SH-SY5Y (cell line): ENCODE data around the gene KCTD13.

Experiments used
- GATA2 ChIP-seq: IDR thresholded peaks from 2 replicates; pipeline ENCODE4 v1.6.1; 2011; ENCODE audit warnings: mild to moderate bottlenecking, low read depth, low read length
- GATA3 ChIP-seq: IDR thresholded peaks from 2 replicates; pipeline ENCODE4 v1.6.1; 2011; ENCODE audit warnings: low read depth, mild to moderate bottlenecking, low read length, moderate library complexity

DNA sequence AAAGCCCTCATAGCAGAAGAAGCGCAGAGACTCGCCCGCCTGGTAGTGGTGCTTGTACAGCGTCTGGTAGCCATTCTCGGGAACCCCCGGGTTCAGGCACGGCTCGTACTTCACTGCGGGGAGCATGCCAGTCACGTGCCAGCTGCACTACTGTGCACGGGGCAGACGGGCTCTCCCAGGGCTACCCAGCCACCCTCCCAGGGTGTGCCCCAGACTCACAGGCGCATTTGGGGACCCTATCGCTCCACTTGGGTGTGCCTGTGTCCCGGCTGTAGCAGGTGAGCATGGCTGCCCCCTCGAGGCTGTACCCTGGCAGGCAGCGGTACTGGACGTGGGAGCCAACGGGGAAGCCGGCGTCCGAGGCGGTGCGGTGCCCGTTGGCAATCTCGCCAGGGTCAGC, 52.7 kb downstream of the KCTD13 start:
- TF ChIP-seq GATA2 (no peak), GATA3 (no peak)
